Measurements from ENCODE around the gene SLX9.

DNA sequence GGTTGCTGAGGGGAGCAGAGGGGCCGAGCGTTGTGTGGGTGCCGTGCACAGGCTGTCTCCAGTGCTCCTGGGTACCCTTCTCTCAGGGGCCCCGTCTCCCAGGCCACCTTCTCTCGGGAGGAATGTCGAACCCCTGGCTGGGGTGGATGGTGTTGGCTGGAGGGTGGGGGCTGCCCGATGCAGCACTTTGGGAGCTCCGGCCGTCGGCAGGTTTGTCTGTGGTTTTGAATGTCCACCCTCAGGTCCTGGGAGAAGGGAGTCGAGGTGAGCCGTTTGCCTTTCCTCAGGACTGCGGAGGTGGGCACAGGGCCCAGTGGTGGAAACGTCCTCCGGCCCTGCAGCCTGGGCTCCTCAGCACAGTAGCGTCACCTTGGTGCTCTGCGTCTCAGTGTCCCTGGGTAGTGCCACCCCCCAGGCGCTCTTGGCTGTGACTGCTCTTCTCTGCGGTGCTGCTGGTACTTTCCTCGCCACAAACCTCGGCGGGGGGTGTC is 14.5 kb downstream of the SLX9 start:
- TF ChIP-seq, protein P1, sequence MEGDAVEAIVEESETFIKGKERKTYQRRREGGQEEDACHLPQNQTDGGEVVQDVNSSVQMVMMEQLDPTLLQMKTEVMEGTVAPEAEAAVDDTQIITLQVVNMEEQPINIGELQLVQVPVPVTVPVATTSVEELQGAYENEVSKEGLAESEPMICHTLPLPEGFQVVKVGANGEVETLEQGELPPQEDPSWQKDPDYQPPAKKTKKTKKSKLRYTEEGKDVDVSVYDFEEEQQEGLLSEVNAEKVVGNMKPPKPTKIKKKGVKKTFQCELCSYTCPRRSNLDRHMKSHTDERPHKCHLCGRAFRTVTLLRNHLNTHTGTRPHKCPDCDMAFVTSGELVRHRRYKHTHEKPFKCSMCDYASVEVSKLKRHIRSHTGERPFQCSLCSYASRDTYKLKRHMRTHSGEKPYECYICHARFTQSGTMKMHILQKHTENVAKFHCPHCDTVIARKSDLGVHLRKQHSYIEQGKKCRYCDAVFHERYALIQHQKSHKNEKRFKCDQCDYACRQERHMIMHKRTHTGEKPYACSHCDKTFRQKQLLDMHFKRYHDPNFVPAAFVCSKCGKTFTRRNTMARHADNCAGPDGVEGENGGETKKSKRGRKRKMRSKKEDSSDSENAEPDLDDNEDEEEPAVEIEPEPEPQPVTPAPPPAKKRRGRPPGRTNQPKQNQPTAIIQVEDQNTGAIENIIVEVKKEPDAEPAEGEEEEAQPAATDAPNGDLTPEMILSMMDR (IDR thresholded peaks at IDR 0.05) = no peak
- TF ChIP-seq POLR2A (IDR thresholded peaks at IDR 0.05; ENCODE audit: low read depth) = no peak

Data from esophagus muscularis mucosa (tissue), 3 donors.